GM12891 (cell line): ENCODE results near the gene SLC45A2.

ENCODE experiments used
- POLR2A ChIP-seq: IDR thresholded peaks from 2 replicates; pipeline ENCODE4 v1.6.1; 2011; ENCODE audit warnings: low read depth, low read length, control low read depth
- SPI1 ChIP-seq: IDR thresholded peaks from 2 replicates; pipeline ENCODE4 v1.6.1; 2011; ENCODE audit warnings: low read depth, low read length, control low read depth

DNA sequence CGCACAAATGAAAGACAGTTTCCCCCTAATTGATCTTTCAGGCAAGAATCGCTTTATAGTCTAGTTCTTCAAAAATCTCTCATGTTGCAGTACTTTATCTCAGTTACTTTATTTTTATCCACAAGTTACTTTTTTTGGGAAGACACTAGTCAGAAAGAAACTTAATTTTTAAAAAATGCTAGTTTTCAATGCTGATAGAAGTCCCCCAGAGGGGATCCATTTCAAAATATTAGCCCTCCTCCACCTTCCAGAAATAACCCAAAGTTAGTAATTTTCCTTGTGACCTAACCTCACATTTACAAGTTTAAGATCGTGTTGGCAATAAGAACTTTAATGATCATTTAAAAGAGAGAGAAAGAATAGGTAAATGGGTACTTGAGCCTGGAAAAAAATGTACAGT lies 47.5 kb upstream of the SLC45A2 start:
- TF ChIP-seq POLR2A, result no peak
- no peak for TF ChIP-seq SPI1
